ENCODE data around the gene ZNF32. TPM values are rescaled to one million over a fixed set of nuclear protein-coding genes. Genes with fewer than 3 reads are reported as not detected.

Gene ZNF32
- total and polyA plus RNA-seq, 2 experiments from 2014 or later, result 15.8 to 26.1 TPM

DNA sequence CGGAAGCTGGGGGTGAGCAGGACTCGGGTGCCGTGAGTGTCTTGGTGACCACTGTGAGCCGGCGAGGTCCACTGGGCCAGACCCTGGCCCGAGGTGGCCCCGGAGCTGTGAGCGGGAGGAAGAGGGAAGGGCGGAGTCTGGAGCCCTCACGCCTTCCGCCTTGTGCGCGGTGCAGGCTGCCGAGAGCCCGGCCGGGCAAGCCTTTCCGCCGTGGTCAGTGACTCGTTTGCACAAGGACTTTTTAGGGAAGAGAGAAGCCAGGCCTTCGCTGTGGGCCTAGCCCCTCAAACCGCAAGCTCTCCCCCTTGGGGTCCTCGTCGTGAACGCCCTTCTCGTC lies 40.9 kb upstream of the ZNF32 start:
- ATAC-seq, result peak; percentile 81
- no peaks in the 10 kb centered on the region; the same call in 1 of the 3 replicates for H3K9me3 Mint-ChIP-seq

More for the DNA sequence above, 40.9 kb upstream of the ZNF32 start:
- peak overlapping the region; percentile 80 for H3K4me3 Mint-ChIP-seq
- H3K36me3 ChIP-seq (ENCODE audit: insufficient read depth), result no peaks in the 10 kb centered on the region
- H3K27ac ChIP-seq (ENCODE audit: low read depth), result no peak overlapping the region
- no peaks in the 10 kb centered on the region for H4K20me1 ChIP-seq (replicated peaks; ENCODE audit: insufficient read depth)
- peaks cover 40% of the 10 kb centered on the region for H3K27me3 ChIP-seq (ENCODE audit: insufficient read depth)
- no peaks in the 10 kb centered on the region for H3K79me2 ChIP-seq (replicated peaks; ENCODE audit: insufficient read depth)
- no peak for TF ChIP-seq POLR2AphosphoS5 (IDR thresholded peaks at IDR 0.05; ENCODE audit: low read depth)
- TF ChIP-seq, protein P1, sequence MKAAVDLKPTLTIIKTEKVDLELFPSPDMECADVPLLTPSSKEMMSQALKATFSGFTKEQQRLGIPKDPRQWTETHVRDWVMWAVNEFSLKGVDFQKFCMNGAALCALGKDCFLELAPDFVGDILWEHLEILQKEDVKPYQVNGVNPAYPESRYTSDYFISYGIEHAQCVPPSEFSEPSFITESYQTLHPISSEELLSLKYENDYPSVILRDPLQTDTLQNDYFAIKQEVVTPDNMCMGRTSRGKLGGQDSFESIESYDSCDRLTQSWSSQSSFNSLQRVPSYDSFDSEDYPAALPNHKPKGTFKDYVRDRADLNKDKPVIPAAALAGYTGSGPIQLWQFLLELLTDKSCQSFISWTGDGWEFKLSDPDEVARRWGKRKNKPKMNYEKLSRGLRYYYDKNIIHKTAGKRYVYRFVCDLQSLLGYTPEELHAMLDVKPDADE (IDR thresholded peaks at IDR 0.05), result no peak
- TF ChIP-seq, protein P2, sequence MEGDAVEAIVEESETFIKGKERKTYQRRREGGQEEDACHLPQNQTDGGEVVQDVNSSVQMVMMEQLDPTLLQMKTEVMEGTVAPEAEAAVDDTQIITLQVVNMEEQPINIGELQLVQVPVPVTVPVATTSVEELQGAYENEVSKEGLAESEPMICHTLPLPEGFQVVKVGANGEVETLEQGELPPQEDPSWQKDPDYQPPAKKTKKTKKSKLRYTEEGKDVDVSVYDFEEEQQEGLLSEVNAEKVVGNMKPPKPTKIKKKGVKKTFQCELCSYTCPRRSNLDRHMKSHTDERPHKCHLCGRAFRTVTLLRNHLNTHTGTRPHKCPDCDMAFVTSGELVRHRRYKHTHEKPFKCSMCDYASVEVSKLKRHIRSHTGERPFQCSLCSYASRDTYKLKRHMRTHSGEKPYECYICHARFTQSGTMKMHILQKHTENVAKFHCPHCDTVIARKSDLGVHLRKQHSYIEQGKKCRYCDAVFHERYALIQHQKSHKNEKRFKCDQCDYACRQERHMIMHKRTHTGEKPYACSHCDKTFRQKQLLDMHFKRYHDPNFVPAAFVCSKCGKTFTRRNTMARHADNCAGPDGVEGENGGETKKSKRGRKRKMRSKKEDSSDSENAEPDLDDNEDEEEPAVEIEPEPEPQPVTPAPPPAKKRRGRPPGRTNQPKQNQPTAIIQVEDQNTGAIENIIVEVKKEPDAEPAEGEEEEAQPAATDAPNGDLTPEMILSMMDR (conservative IDR thresholded peaks at IDR 0.05; ENCODE audit: low read depth in 2 of 2), result no peak
- TF ChIP-seq NANOG (IDR thresholded peaks at IDR 0.05; ENCODE audit: borderline replicate concordance), result no peak
- TF ChIP-seq CREB1 (CRISPR knock-in tag; IDR thresholded peaks at IDR 0.05; ENCODE audit: low read depth), result no peak
- TF ChIP-seq, protein P3, sequence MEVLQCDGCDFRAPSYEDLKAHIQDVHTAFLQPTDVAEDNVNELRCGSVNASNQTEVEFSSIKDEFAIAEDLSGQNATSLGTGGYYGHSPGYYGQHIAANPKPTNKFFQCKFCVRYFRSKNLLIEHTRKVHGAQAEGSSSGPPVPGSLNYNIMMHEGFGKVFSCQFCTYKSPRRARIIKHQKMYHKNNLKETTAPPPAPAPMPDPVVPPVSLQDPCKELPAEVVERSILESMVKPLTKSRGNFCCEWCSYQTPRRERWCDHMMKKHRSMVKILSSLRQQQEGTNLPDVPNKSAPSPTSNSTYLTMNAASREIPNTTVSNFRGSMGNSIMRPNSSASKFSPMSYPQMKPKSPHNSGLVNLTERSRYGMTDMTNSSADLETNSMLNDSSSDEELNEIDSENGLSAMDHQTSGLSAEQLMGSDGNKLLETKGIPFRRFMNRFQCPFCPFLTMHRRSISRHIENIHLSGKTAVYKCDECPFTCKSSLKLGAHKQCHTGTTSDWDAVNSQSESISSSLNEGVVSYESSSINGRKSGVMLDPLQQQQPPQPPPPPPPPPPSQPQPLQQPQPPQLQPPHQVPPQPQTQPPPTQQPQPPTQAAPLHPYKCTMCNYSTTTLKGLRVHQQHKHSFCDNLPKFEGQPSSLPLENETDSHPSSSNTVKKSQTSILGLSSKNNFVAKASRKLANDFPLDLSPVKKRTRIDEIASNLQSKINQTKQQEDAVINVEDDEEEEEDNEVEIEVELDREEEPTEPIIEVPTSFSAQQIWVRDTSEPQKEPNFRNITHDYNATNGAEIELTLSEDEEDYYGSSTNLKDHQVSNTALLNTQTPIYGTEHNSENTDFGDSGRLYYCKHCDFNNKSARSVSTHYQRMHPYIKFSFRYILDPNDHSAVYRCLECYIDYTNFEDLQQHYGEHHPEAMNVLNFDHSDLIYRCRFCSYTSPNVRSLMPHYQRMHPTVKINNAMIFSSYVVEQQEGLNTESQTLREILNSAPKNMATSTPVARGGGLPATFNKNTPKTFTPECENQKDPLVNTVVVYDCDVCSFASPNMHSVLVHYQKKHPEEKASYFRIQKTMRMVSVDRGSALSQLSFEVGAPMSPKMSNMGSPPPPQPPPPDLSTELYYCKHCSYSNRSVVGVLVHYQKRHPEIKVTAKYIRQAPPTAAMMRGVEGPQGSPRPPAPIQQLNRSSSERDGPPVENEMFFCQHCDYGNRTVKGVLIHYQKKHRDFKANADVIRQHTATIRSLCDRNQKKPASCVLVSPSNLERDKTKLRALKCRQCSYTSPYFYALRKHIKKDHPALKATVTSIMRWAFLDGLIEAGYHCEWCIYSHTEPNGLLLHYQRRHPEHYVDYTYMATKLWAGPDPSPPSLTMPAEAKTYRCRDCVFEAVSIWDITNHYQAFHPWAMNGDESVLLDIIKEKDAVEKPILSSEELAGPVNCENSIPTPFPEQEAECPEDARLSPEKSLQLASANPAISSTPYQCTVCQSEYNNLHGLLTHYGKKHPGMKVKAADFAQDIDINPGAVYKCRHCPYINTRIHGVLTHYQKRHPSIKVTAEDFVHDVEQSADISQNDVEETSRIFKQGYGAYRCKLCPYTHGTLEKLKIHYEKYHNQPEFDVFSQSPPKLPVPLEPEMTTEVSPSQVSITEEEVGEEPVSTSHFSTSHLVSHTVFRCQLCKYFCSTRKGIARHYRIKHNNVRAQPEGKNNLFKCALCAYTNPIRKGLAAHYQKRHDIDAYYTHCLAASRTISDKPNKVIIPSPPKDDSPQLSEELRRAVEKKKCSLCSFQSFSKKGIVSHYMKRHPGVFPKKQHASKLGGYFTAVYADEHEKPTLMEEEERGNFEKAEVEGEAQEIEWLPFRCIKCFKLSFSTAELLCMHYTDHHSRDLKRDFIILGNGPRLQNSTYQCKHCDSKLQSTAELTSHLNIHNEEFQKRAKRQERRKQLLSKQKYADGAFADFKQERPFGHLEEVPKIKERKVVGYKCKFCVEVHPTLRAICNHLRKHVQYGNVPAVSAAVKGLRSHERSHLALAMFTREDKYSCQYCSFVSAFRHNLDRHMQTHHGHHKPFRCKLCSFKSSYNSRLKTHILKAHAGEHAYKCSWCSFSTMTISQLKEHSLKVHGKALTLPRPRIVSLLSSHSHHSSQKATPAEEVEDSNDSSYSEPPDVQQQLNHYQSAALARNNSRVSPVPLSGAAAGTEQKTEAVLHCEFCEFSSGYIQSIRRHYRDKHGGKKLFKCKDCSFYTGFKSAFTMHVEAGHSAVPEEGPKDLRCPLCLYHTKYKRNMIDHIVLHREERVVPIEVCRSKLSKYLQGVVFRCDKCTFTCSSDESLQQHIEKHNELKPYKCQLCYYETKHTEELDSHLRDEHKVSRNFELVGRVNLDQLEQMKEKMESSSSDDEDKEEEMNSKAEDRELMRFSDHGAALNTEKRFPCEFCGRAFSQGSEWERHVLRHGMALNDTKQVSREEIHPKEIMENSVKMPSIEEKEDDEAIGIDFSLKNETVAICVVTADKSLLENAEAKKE (CRISPR knock-in tag; IDR thresholded peaks at IDR 0.05), result no peak
- no peak for TF ChIP-seq JUNB (IDR thresholded peaks at IDR 0.05; ENCODE audit: unreplicated experiment)
- TF ChIP-seq ZNF331 (CRISPR knock-in tag; IDR thresholded peaks at IDR 0.05; ENCODE audit: low read depth), result no peak
- no peak for TF ChIP-seq EZH2phosphoT487 (IDR thresholded peaks at IDR 0.05; ENCODE audit: unreplicated experiment)
- TF ChIP-seq ZNF114 (CRISPR knock-in tag; IDR thresholded peaks at IDR 0.05), result no peak
- no peaks in the 10 kb centered on the region; the same call in 2 of the 3 replicates for H3K36me3 Mint-ChIP-seq (ENCODE audit: low read depth)
- H3K27ac Mint-ChIP-seq, result no peak overlapping the region
- H3K4me2 ChIP-seq, result peak overlapping the region; percentile 96
- no peaks in the 10 kb centered on the region for H3K4me1 ChIP-seq (ENCODE audit: insufficient read depth)
- H3K4me3 ChIP-seq, result peak overlapping the region; percentile 83
- H2AFZ ChIP-seq, result peak overlapping the region; percentile 100
- peak; percentile 66 for DNase-seq (ENCODE audit: low spot score)
- H3F3A ChIP-seq (replicated peaks; ENCODE audit: low read depth), result no peaks in the 10 kb centered on the region
- H3K27me3 Mint-ChIP-seq (ENCODE audit: insufficient read depth, low read depth, poor library complexity), result peaks cover 33% of the 10 kb centered on the region
- 0 out of 2 replicates have a peak, but pooled peaks cover 5% of the 10 kb centered on the region for H3K9me2 ChIP-seq (ENCODE audit: insufficient read depth)
- H3K4me1 Mint-ChIP-seq, result no peaks in the 10 kb centered on the region; the same call in 2 of the 3 replicates
